ENCODE measurements around the gene GRIK1. TPM values are rescaled to one million over a fixed set of nuclear protein-coding genes. Genes with fewer than 3 reads are reported as not detected.

Gene GRIK1
- total RNA-seq, 4 donors from 2014 or later, result not detected

DNA sequence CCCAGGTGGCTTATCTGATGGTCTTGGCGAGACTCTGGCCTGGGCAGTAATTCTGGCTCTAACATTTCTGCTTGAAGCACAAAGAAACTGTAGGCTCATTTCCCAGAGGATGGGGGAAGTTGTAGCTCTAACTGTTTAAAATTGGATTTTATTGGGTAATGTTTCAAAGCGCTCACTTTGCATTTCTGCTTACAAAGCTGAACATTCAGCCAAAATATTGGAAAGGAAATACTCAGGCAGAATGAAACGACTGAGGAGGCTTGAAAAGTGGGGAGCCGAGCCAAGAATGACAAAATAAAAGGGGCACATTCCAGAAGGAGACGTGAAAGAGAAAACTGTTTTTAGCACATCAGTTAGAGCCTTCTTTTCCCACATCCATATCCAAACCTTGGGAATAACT is 202.6 kb downstream of the GRIK1 start:
- intact Hi-C loops (cut with DNase I; ENCODE audit: low total_unique reads) (no loop called here), in situ Hi-C loops (cut with MboI; ENCODE audit: low pct_ligation_motif_present in 1 of 4, low pct_unique_long_range_greater_than_20kb in 1 of 4, low sequenced_read_pairs in 3 of 4) (no loop called here)
- H3K27ac ChIP-seq, result no peak overlapping the region
- H3K4me3 ChIP-seq, result no peak overlapping the region
- H3K27me3 ChIP-seq, result no peaks in the 10 kb centered on the region
- 48 to 55% methylated on average over 5 of the region's 5 CpGs for WGBS, 2 donors (ENCODE audit: low coverage in 1 of 2)
- H3K9me3 ChIP-seq, result no peaks in the 10 kb centered on the region
- no peak for TF ChIP-seq POLR2A (IDR thresholded peaks at IDR 0.05)
- TF ChIP-seq, protein P1, sequence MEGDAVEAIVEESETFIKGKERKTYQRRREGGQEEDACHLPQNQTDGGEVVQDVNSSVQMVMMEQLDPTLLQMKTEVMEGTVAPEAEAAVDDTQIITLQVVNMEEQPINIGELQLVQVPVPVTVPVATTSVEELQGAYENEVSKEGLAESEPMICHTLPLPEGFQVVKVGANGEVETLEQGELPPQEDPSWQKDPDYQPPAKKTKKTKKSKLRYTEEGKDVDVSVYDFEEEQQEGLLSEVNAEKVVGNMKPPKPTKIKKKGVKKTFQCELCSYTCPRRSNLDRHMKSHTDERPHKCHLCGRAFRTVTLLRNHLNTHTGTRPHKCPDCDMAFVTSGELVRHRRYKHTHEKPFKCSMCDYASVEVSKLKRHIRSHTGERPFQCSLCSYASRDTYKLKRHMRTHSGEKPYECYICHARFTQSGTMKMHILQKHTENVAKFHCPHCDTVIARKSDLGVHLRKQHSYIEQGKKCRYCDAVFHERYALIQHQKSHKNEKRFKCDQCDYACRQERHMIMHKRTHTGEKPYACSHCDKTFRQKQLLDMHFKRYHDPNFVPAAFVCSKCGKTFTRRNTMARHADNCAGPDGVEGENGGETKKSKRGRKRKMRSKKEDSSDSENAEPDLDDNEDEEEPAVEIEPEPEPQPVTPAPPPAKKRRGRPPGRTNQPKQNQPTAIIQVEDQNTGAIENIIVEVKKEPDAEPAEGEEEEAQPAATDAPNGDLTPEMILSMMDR (IDR thresholded peaks at IDR 0.05), result no peak
- TF ChIP-seq POLR2AphosphoS5 (IDR thresholded peaks at IDR 0.05), result no peak
- TF ChIP-seq EP300 (IDR thresholded peaks at IDR 0.05; ENCODE audit: low read depth), result no peak
- DNase-seq, result no peak
- no peaks in the 10 kb centered on the region for H3K4me1 ChIP-seq
- no peaks in the 10 kb centered on the region for H3K36me3 ChIP-seq

DNA sequence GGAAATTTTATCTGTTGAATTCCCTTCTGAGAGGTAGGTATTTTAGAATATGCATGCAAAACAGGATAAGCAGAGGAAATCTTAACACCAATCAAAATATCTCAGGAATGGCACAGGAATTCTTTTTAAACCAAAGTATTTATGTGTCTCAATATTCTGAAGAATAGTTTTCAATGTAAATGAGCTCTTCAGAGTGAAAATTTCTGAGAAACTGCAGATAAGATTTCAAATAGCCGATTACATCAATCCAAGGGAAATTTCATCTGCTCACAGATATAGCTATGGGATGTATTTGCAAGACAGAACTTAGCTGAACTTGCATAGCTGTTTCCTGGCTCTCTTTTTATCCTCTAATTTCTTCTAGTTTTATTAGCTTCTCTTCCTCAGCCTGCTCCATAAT is 209.5 kb downstream of the GRIK1 start:
- intact Hi-C loops (cut with DNase I; ENCODE audit: low total_unique reads), result no loop called here
- Histone ChIP-seq H3K27ac (no peak overlapping the region), H3K9me3 (no peaks in the 10 kb centered on the region), H3K27me3 (no peaks in the 10 kb centered on the region), H3K4me3 (no peak overlapping the region), H3K4me1 (peaks cover 0 to 5% (median 2%) of the 10 kb centered on the region in 4 donors), H3K36me3 (no peaks in the 10 kb centered on the region)
- 88 to 92% methylated on average over 1 of the region's 1 CpG for WGBS, 2 donors (ENCODE audit: low coverage in 1 of 2)
- TF ChIP-seq EP300 (IDR thresholded peaks at IDR 0.05; ENCODE audit: low read depth) (no peak), POLR2A (IDR thresholded peaks at IDR 0.05) (no peak), POLR2AphosphoS5 (IDR thresholded peaks at IDR 0.05) (no peak)
- TF ChIP-seq, protein P1 (IDR thresholded peaks at IDR 0.05), result no peak
- no peak for DNase-seq
- in situ Hi-C loops (cut with MboI; ENCODE audit: low pct_ligation_motif_present in 1 of 4, low pct_unique_long_range_greater_than_20kb in 1 of 4, low sequenced_read_pairs in 3 of 4), result no loop called here

DNA sequence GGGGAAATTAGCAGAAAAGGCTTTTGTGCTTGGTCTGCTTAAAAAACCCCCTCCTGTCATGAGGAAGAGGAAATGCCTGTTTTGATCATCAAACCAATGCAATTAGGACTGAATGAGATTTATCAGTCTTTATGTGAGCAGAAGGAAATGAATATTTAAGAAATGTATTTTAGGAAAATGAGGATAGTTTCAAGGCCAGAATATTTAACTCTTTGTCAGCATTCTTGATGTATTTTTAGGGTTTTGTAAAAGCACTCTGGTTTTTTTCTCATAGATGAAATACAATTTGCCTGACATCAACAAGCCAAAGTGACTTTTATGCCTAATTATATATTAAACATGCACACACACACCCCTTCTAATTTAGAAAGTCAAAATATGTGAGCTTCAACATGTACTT is 213.8 kb downstream of the GRIK1 start:
- intact Hi-C loops (cut with DNase I; ENCODE audit: low total_unique reads) (no loop called here), in situ Hi-C loops (cut with MboI; ENCODE audit: low pct_ligation_motif_present in 1 of 4, low pct_unique_long_range_greater_than_20kb in 1 of 4, low sequenced_read_pairs in 3 of 4) (no loop called here)
- DNase-seq, result no peak
- Histone ChIP-seq H3K27ac (peak overlapping the region in 1 of 4 donors; percentile 8), H3K27me3 (no peaks in the 10 kb centered on the region), H3K36me3 (no peaks in the 10 kb centered on the region), H3K4me1 (peaks cover 0 to 6% (median 2%) of the 10 kb centered on the region in 4 donors), H3K9me3 (no peaks in the 10 kb centered on the region), H3K4me3 (no peak overlapping the region)
- TF ChIP-seq POLR2A (IDR thresholded peaks at IDR 0.05) (no peak), POLR2AphosphoS5 (IDR thresholded peaks at IDR 0.05) (no peak), EP300 (IDR thresholded peaks at IDR 0.05; ENCODE audit: low read depth) (no peak)
- TF ChIP-seq, protein P1 (IDR thresholded peaks at IDR 0.05), result no peak

DNA sequence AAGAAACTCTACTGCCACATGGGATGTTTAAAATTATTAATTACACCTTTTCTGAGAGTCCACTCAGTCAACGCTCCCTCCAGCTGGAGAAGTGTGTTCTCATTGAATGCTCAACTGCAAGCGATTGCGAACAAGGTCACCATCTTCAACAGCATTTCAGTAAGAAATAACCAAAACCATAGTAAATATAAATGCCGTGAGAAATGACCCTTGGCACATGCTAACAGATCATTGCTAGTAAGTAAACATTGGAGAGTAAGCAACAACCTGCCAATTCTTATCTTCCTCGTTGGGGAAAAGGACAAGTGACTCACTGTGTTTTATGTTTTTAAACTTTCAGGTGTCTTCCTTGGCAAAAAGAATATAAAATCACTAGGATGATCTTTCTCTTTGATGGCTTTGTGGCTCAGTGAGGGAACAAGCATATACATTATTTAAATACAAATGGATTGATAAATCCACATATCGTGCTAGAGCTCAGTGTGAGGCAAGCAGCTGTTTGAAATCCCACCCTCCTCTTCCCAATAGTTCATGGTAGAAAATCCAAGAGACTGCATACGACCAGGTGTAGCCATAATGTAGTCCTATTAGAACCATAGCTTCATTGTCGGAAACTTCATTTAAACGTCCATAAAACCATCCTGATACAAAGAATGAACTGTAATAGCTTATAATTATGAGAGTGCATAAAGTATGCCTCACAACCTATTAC is 214.6 kb downstream of the GRIK1 start:
- WGBS, 2 donors (ENCODE audit: low coverage in 1 of 2), result 51% methylated on average over 9 of the region's 9 CpGs
- no peaks in the 10 kb centered on the region for H3K9me3 ChIP-seq
- in situ Hi-C loops (cut with MboI; ENCODE audit: low pct_ligation_motif_present in 1 of 4, low pct_unique_long_range_greater_than_20kb in 1 of 4, low sequenced_read_pairs in 3 of 4), result no loop called here
- H3K4me1 ChIP-seq, result peaks cover 0 to 6% (median 2%) of the 10 kb centered on the region in 4 donors
- no peaks in the 10 kb centered on the region for H3K27me3 ChIP-seq
- no peaks in the 10 kb centered on the region for H3K36me3 ChIP-seq
- no peak overlapping the region for H3K4me3 ChIP-seq
- intact Hi-C loops (cut with DNase I; ENCODE audit: low total_unique reads), result no loop called here
- TF ChIP-seq POLR2AphosphoS5 (IDR thresholded peaks at IDR 0.05), result no peak
- TF ChIP-seq EP300 (IDR thresholded peaks at IDR 0.05; ENCODE audit: low read depth), result no peak
- TF ChIP-seq, protein P1 (IDR thresholded peaks at IDR 0.05), result no peak
- no peak for TF ChIP-seq POLR2A (IDR thresholded peaks at IDR 0.05)
- H3K27ac ChIP-seq, result peak overlapping the region in 2 of 4 donors; percentile 8 to 30
- DNase-seq, result no peak
